Measurements from ENCODE around the gene ANXA2R.
A peak's percentile ranks its signal among the peaks of the same experiment; 100 is the strongest.
"Not testable (repeated sequence)": the region's sequence is repeated elsewhere in the genome, so short reads cannot be mapped to it uniquely, and the experiment has no call there.

Gene ANXA2R

GRCh38 chr5:43033841-43034590 lies 6.1 kb downstream of the ANXA2R start:
- DNase-seq = no peak

GRCh38 chr5:43027054-43027785 lies 12.9 kb downstream of the ANXA2R start:
- DNase-seq = no peak

- DNase-seq = not testable (repeated sequence)
These were observed 14.8 kb downstream of the ANXA2R start for GRCh38 chr5:43025184-43025950.

- DNase-seq = no peak
These were observed 15.9 kb downstream of the ANXA2R start for GRCh38 chr5:43024217-43024616.

GRCh38 chr5:43021151-43021550 lies 19.0 kb downstream of the ANXA2R start:
- no peak for DNase-seq

GRCh38 chr5:43020399-43020746 lies 19.7 kb downstream of the ANXA2R start:
- peak; percentile 57 for DNase-seq

GRCh38 chr5:43019614-43020398 lies 20.3 kb downstream of the ANXA2R start:
- peak; percentile 89 for DNase-seq

GRCh38 chr5:43019291-43019613 lies 20.9 kb downstream of the ANXA2R start:
- DNase-seq = no peak

- peak; percentile 68 for DNase-seq
These were observed 22.7 kb downstream of the ANXA2R start for GRCh38 chr5:43017428-43017815.

GRCh38 chr5:43016217-43016779 lies 23.8 kb downstream of the ANXA2R start:
- DNase-seq = no peak

- DNase-seq = no peak
These were observed 25.6 kb downstream of the ANXA2R start for GRCh38 chr5:43014522-43014921.

- DNase-seq = no peak
These were observed 29.2 kb downstream of the ANXA2R start for GRCh38 chr5:43010935-43011315.

- peak; percentile 93 for DNase-seq
These were observed 31.6 kb downstream of the ANXA2R start for GRCh38 chr5:43008363-43009153.

GRCh38 chr5:43007911-43008362 lies 32.2 kb downstream of the ANXA2R start:
- peak; percentile 86 for DNase-seq

- peak; percentile 86 for DNase-seq
These were observed 32.7 kb downstream of the ANXA2R start for GRCh38 chr5:43007246-43007910.

- no peak for DNase-seq
These were observed 33.5 kb downstream of the ANXA2R start for GRCh38 chr5:43006424-43007202.

GRCh38 chr5:43005031-43005430 lies 35.1 kb downstream of the ANXA2R start:
- DNase-seq = no peak

- no peak for DNase-seq
These were observed 38.4 kb downstream of the ANXA2R start for GRCh38 chr5:43001748-43002147.

GRCh38 chr5:43000914-43001313 lies 39.2 kb downstream of the ANXA2R start:
- DNase-seq = no peak

GRCh38 chr5:43000111-43000840 lies 39.8 kb downstream of the ANXA2R start:
- no peak for DNase-seq

Measured in CD4-positive, alpha-beta T cell treated with Interleukin-17A for 4 hours (primary cell).